ENCODE measurements around the gene PKD1L1. TPM values are rescaled to one million over a fixed set of nuclear protein-coding genes. Genes with fewer than 3 reads are reported as not detected.

The PKD1L1 gene
- total RNA-seq, 1 experiment from 2014 or later, result 0.17 TPM

DNA sequence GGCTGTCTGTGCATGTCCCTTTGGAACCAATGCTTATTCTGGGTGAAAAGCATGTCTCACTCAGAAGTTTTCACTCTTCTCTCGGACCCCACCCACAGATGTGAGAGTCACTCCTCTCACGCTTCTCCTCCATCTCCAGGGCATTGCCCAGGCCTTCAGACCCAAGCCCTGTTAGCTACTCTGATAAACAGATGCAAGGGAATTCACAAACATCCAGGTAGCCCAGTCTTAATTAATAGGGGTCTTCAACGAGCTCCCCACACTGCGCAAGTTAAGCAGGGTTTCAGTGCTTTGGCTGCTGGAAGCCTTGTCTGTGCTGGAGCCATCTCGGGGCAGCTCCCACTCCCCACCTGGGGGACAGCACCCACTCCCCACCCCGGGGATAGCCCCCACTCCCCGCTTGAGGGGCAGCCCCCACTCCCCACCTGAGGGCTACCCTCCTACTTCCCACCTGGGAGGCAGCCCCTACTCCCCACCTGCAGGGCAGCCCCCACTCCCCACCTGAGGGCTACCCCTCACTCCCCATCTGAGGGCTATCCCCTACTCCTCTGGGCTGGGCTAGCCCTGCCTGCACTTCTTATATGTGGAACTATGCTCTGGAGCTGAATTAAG, 8.7 kb downstream of the PKD1L1 start:
- H3K27me3 ChIP-seq (ENCODE audit: insufficient read depth, low read length), result no peaks in the 10 kb centered on the region
- no peak for DNase-seq
- no peak overlapping the region for H3K4ac ChIP-seq (ENCODE audit: low read depth, low read length)
- H3K56ac ChIP-seq (ENCODE audit: insufficient read length, low read depth, low read length), result no peak overlapping the region
- Mint-ChIP-seq H3K9me3 (no peaks in the 10 kb centered on the region), H3K27me3 (ENCODE audit: low read depth) (no peaks in the 10 kb centered on the region; the same call in 1 of the 2 replicates), H3K4me3 (no peak overlapping the region), H3K36me3 (ENCODE audit: insufficient read depth in 1 of 3, low read depth in 3 of 3) (no peaks in the 10 kb centered on the region), H3K4me1 (peaks cover 46 to 57% of the 10 kb centered on the region in 2 experiments), H3K27ac (no peak overlapping the region; a peak in 1 of 7 replicates)
- H3K27ac ChIP-seq (ENCODE audit: insufficient read length, low read depth, low read length), result no peak overlapping the region
- no peak overlapping the region for H3K14ac ChIP-seq (ENCODE audit: insufficient read depth, low read length)
- H3K79me2 ChIP-seq (ENCODE audit: insufficient read depth, low read length), result no peaks in the 10 kb centered on the region
- H3K79me1 ChIP-seq (ENCODE audit: insufficient read depth, low read depth, low read length, poor library complexity, severe bottlenecking), result no peaks in the 10 kb centered on the region
- H3K23me2 ChIP-seq (ENCODE audit: insufficient read length, low read depth, low read length, poor library complexity, severe bottlenecking), result no peaks in the 10 kb centered on the region
- no peak overlapping the region for H2BK15ac ChIP-seq (ENCODE audit: low read depth, low read length)
- peaks cover 8% of the 10 kb centered on the region; the same call in 1 of the 2 replicates for H3K4me1 ChIP-seq (ENCODE audit: insufficient read depth, low read length)
- no peak overlapping the region for H4K91ac ChIP-seq (ENCODE audit: insufficient read length, low read depth, low read length)
- H2BK5ac ChIP-seq (ENCODE audit: insufficient read length, low read length), result no peak overlapping the region
- no peak overlapping the region for H2BK12ac ChIP-seq (ENCODE audit: insufficient read length, low read depth, low read length)
- no peak overlapping the region for H2AFZ ChIP-seq (ENCODE audit: low read length)
- no peak overlapping the region for H3K9ac ChIP-seq (ENCODE audit: extremely low read depth, insufficient read length, low read length)
- H2AK5ac ChIP-seq (ENCODE audit: insufficient read length, low read length), result no peak overlapping the region
- no peak overlapping the region for H2BK120ac ChIP-seq (ENCODE audit: low read depth, low read length, poor library complexity, severe bottlenecking)
- H2BK20ac ChIP-seq (ENCODE audit: low read depth, low read length, poor library complexity, severe bottlenecking), result no peak overlapping the region
- no CpG with 5 or more reads among the region's 7 CpGs for WGBS (ENCODE audit: extremely low coverage, insufficient read length, low lambda C conversion rate)
- H4K20me1 ChIP-seq (ENCODE audit: control insufficient read depth, insufficient read depth, insufficient read length), result no peaks in the 10 kb centered on the region
- no peak overlapping the region for H4K8ac ChIP-seq (replicated peaks; ENCODE audit: insufficient read length, low read depth, low read length)
- no peak overlapping the region for H4K5ac ChIP-seq (ENCODE audit: insufficient read length, low read depth, low read length)
- no peak overlapping the region for H3K18ac ChIP-seq (ENCODE audit: insufficient read length, low read depth, low read length)
- H3K23ac ChIP-seq (ENCODE audit: insufficient read length, low read depth, low read length), result no peak overlapping the region
- no peak overlapping the region for H3K4me2 ChIP-seq (ENCODE audit: insufficient read depth, insufficient read length, low read length)
- H3K9me3 ChIP-seq (ENCODE audit: control insufficient read depth, low read depth, low read length), result no peaks in the 10 kb centered on the region
- H3T11ph ChIP-seq (ENCODE audit: low read length), result no peak overlapping the region
- TF ChIP-seq, protein P1, sequence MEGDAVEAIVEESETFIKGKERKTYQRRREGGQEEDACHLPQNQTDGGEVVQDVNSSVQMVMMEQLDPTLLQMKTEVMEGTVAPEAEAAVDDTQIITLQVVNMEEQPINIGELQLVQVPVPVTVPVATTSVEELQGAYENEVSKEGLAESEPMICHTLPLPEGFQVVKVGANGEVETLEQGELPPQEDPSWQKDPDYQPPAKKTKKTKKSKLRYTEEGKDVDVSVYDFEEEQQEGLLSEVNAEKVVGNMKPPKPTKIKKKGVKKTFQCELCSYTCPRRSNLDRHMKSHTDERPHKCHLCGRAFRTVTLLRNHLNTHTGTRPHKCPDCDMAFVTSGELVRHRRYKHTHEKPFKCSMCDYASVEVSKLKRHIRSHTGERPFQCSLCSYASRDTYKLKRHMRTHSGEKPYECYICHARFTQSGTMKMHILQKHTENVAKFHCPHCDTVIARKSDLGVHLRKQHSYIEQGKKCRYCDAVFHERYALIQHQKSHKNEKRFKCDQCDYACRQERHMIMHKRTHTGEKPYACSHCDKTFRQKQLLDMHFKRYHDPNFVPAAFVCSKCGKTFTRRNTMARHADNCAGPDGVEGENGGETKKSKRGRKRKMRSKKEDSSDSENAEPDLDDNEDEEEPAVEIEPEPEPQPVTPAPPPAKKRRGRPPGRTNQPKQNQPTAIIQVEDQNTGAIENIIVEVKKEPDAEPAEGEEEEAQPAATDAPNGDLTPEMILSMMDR (conservative IDR thresholded peaks at IDR 0.05), result no peak
